K562 (cell line): ENCODE measurements around the gene C20orf173. TPM values are rescaled to one million over a fixed set of nuclear protein-coding genes. Genes with fewer than 3 reads are reported as not detected.

Experiments used
- ATAC-seq: fragments of 200-7000 bp; cut with Tn5 transposase; 3 replicates; pipeline ENCODE4 v1.9.1; 2020; ENCODE audit warnings: moderate library complexity
- BruUV-seq: library from RNA; stranded (reverse); fragments of 400-500 nt; replicated peaks from 2 replicates; lab custom pipeline; 2021; lab: Mats Ljungman, UMichigan
- CTCF ChIA-PET: fragments of 300-600 bp; formaldehyde crosslinking; extraction: SDS; loops from one replicate; lab custom pipeline; 2021; ENCODE audit warnings: low intra/inter-chr PET ratio; lab: Yijun Ruan, JAX
- POLR2A ChIA-PET: fragments of 300-600, 350-650 bp; sonication (Branson Sonifier 250); formaldehyde crosslinking; extraction: SDS; loops from one replicate; lab custom pipeline; 2021; ENCODE audit warnings: antibody characterized with exemption, inconsistent platforms; lab: Yijun Ruan, JAX
- DNase-seq, 4 experiments: peaks; one replicate each; pipeline versions ENCODE4 v3.0.0 to v3.0.0-alpha.2; 2011 to 2018; ENCODE audit warnings: low spot score in 3 of 4, mixed read lengths in 3 of 4; ENCODE audit errors: extremely low read depth in 1 of 4
- FAIRE-seq: peaks from 2 replicates; lab custom pipeline; 2011; peaks lifted over from hg19 to GRCh38; lab: Jason Lieb, UNC
- H2AFZ ChIP-seq: 2 replicates; pipeline ENCODE4 v1.6.0; 2011; ENCODE audit warnings: low read depth, low read length, control low read depth, inconsistent platforms
- H3K27ac ChIP-seq: fragments of 200-600 bp; 3 replicates; pipeline ENCODE4 v1.8.0; 2011; ENCODE audit warnings: low read depth, mild to moderate bottlenecking, control low read depth, inconsistent platforms, low read length, moderate library complexity, mixed read lengths; ENCODE audit errors: extremely low read depth
- H3K27me3 ChIP-seq, 2 experiments: fragments of 300-600 bp in 1 of 2; 2 replicates in 1 of 2; 3 replicates in 1 of 2; pipeline versions ENCODE4 v1.6.0 to v1.8.0; 2011; ENCODE audit warnings: inconsistent platforms in 2 of 2, low read length in 2 of 2, mild to moderate bottlenecking in 1 of 2, mixed read lengths in 1 of 2, moderate library complexity in 1 of 2; ENCODE audit not compliant: control insufficient read depth in 2 of 2, insufficient read depth in 2 of 2
- H3K36me3 ChIP-seq: fragments of 300-600 bp; 3 replicates; pipeline ENCODE4 v1.8.0; 2011; ENCODE audit warnings: mild to moderate bottlenecking, low read length, inconsistent platforms; ENCODE audit not compliant: control insufficient read depth, insufficient read depth
- H3K4me1 ChIP-seq, 2 experiments: fragments of 200-600 bp in 1 of 2; replicated peaks in 1 of 2; 2 replicates in 1 of 2; 3 replicates in 1 of 2; pipeline versions ENCODE4 v1.5.1 to v1.8.0; 2011; ENCODE audit warnings: inconsistent platforms in 2 of 2, low read length in 2 of 2, mild to moderate bottlenecking in 1 of 2, mixed read lengths in 1 of 2, moderate library complexity in 1 of 2; ENCODE audit not compliant: control insufficient read depth in 2 of 2, insufficient read depth in 2 of 2
- H3K4me2 ChIP-seq: 2 replicates; pipeline ENCODE4 v1.6.1; 2011; ENCODE audit warnings: low read length, control low read depth, inconsistent platforms, mixed read lengths; ENCODE audit not compliant: insufficient read depth
- H3K4me3 ChIP-seq: fragments of 200-600 bp; sonication (generic), shearing (Covaris generic); 2 replicates; pipeline ENCODE4 v1.5.1; 2016; ENCODE audit warnings: control low read depth, inconsistent platforms
- H3K79me2 ChIP-seq: fragments of 200-600 bp; 3 replicates; pipeline ENCODE4 v1.8.0; 2011; ENCODE audit warnings: low read length, inconsistent platforms; ENCODE audit not compliant: control insufficient read depth, insufficient read depth
- H3K9ac ChIP-seq, 2 experiments: 2 replicates each; pipeline versions ENCODE4 v1.6.0 to v1.6.1; 2011; ENCODE audit warnings: low read depth in 2 of 2, low read length in 2 of 2, control low read depth in 1 of 2, inconsistent platforms in 1 of 2, mild to moderate bottlenecking in 1 of 2, mixed read lengths in 1 of 2; ENCODE audit not compliant: insufficient read depth in 1 of 2
- H3K9me1 ChIP-seq: one replicate; pipeline ENCODE4 v1.6.0; 2011; ENCODE audit warnings: inconsistent platforms, mild to moderate bottlenecking, low read length, moderate library complexity; ENCODE audit not compliant: control insufficient read depth, insufficient read depth
- H3K9me3 ChIP-seq: replicated peaks from 2 replicates; pipeline ENCODE4 v1.5.1; 2011; ENCODE audit warnings: low read depth, low read length, inconsistent platforms; ENCODE audit not compliant: control insufficient read depth, insufficient read depth
- H4K20me1 ChIP-seq: replicated peaks from 2 replicates; pipeline ENCODE4 v1.6.1; 2011; ENCODE audit warnings: low read length, inconsistent platforms, mixed read lengths; ENCODE audit not compliant: control insufficient read depth, insufficient read depth
- AFF1 ChIP-seq, 2 experiments: fragments of 450-650 bp; IDR thresholded peaks; 2 replicates each; pipeline ENCODE4 v1.6.1; 2018; ENCODE audit warnings: mild to moderate bottlenecking in 2 of 2, low read depth in 1 of 2; ENCODE audit not compliant: partially characterized antibody in 2 of 2
- CBX1 ChIP-seq: sonication (generic); IDR thresholded peaks from 2 replicates; pipeline ENCODE4 v1.6.1; 2016; ENCODE audit warnings: antibody characterized with exemption, low read depth, mild to moderate bottlenecking
- CTBP1 ChIP-seq: fragments of 450-650 bp; IDR thresholded peaks from 2 replicates; pipeline ENCODE4 v1.6.1; 2016; ENCODE audit warnings: borderline replicate concordance
- CTCF ChIP-seq, 3 experiments: IDR thresholded peaks in 2 of 3; conservative IDR thresholded peaks in 1 of 3; 2 replicates each; pipeline ENCODE4 v1.5.1; 2011 to 2012; ENCODE audit warnings: low read length in 3 of 3, mild to moderate bottlenecking in 3 of 3, control low read depth in 2 of 3, improper control_type of control experiment in 1 of 3, inconsistent platforms in 1 of 3, low read depth in 1 of 3, mixed read lengths in 1 of 3, moderate library complexity in 1 of 3; ENCODE audit not compliant: insufficient read depth in 2 of 3
- HDAC3 ChIP-seq: fragments of 450-650 bp; IDR thresholded peaks from 2 replicates; pipeline ENCODE4 v1.6.1; 2018; ENCODE audit warnings: borderline replicate concordance, mild to moderate bottlenecking, moderate library complexity; ENCODE audit not compliant: partially characterized antibody
- KDM5B ChIP-seq: fragments of 200-600 bp; sonication (generic); IDR thresholded peaks from 2 replicates; pipeline ENCODE4 v1.6.1; 2012; ENCODE audit warnings: low read depth, mild to moderate bottlenecking, moderate library complexity, low read length, control low read depth, inconsistent platforms; ENCODE audit not compliant: insufficient replicate concordance
- MTA1 ChIP-seq: fragments of 450-650 bp; IDR thresholded peaks from 2 replicates; pipeline ENCODE4 v1.6.1; 2017; ENCODE audit warnings: borderline replicate concordance
- NCOA6 ChIP-seq: fragments of 450-650 bp; IDR thresholded peaks from 2 replicates; pipeline ENCODE4 v1.6.1; 2017; ENCODE audit warnings: mild to moderate bottlenecking
- NFE2 ChIP-seq: IDR thresholded peaks from 2 replicates; pipeline ENCODE4 v1.6.1; 2014; ENCODE audit warnings: antibody characterized with exemption, low read depth
- PCBP1 ChIP-seq: fragments of 200-400 bp; formaldehyde crosslinking; IDR thresholded peaks from 2 replicates; pipeline ENCODE4 v1.6.1; 2018; ENCODE audit warnings: mild to moderate bottlenecking, low read depth, low read length; ENCODE audit not compliant: poor library complexity, severe bottlenecking
- PPARD ChIP-seq: fragments of 250-450 bp; sonication (Bioruptor Pico); IDR thresholded peaks from 2 replicates; pipeline ENCODE4 v1.8.0; 2022; ENCODE audit warnings: inconsistent platforms, mild to moderate bottlenecking, moderate library complexity
- RAD21 ChIP-seq, 2 experiments: fragments of 250-450 bp in 1 of 2; fragments of 450-650 bp in 1 of 2; sonication (Bioruptor Pico) in 1 of 2; formaldehyde crosslinking in 1 of 2; IDR thresholded peaks in 1 of 2; conservative IDR thresholded peaks in 1 of 2; 2 replicates each; pipeline versions ENCODE4 v1.4.0 to v1.8.0; 2020 to 2022; ENCODE audit warnings: mild to moderate bottlenecking in 2 of 2, moderate library complexity in 1 of 2
- ZFPM2 ChIP-seq: fragments of 250-450 bp; sonication (Bioruptor Pico); IDR thresholded peaks from 2 replicates; pipeline ENCODE4 v1.5.1; 2022; ENCODE audit warnings: mild to moderate bottlenecking
- ZNF121 ChIP-seq: sonication (generic); formaldehyde crosslinking; conservative IDR thresholded peaks from 2 replicates; pipeline ENCODE4 v1.8.0; 2022; ENCODE audit warnings: missing genetic modification reagents
- ZNF224 ChIP-seq: sonication (generic); formaldehyde crosslinking; IDR thresholded peaks from 2 replicates; pipeline ENCODE4 v1.8.0; 2022; ENCODE audit warnings: mild to moderate bottlenecking, missing genetic modification reagents
- ZNF699 ChIP-seq: fragments of 250-450 bp; sonication (Bioruptor Pico); IDR thresholded peaks from 2 replicates; pipeline ENCODE4 v1.8.0; 2021; ENCODE audit warnings: mild to moderate bottlenecking, moderate library complexity; ENCODE audit not compliant: insufficient replicate concordance
- WGBS: fragments of 100-300 bp; shearing (Covaris generic); methylation state at CpG from one replicate; pipeline ENCODE4 v1.1.6; 2016; ENCODE audit warnings: low coverage, mixed read lengths; ENCODE audit not compliant: insufficient coverage; ENCODE audit errors: missing lambda C conversion rate; 5-methylcytosine and 5-hydroxymethylcytosine counted together
- in situ Hi-C: fragments of 300-500 bp; cut with MboI; formaldehyde crosslinking; loops from 4 replicates; pipeline ENCODE4 v1.15.0; 2018; ENCODE audit warnings: inconsistent platforms, mixed read lengths
- intact Hi-C: fragments of 100-400 bp; cut with micrococcal nuclease; formaldehyde crosslinking; loops from 2 replicates; pipeline ENCODE4 v1.14.2; 2022
- polyA plus RNA-seq, 8 experiments: library from polyadenylated mRNA; depleted of rRNA in 4 of 8; stranded (reverse) in 5 of 8; unstranded in 3 of 8; fragments of >200 nt; fragmentation: Nextera tagmentation in 2 of 8; fragmentation: Illumina TruSeq in 1 of 8; extraction: Ambion mirVana in 2 of 8; extraction: Trizol in 1 of 8; gene quantifications; 2 replicates each; pipeline versions ENCODE4 v1.2.1 to v1.2.3, GENCODE V29; 2011 to 2014; ENCODE audit warnings: inconsistent platforms in 1 of 8, missing spikeins in 1 of 8
- total RNA-seq, 7 experiments: library from RNA; depleted of rRNA in 6 of 7; stranded (reverse); fragments of >200 nt in 6 of 7; fragmentation: Illumina TruSeq in 2 of 7; extraction: Trizol in 2 of 7; gene quantifications; 2 replicates each; pipeline versions ENCODE4 v1.2.1 to v1.2.3, GENCODE V29; 2011 to 2021; ENCODE audit warnings: low replicate concordance in 1 of 7

C20orf173 gene
- total and polyA plus RNA-seq, 9 of the 15 experiments (the other 6 are each of a cell fraction or from before 2014, with no cell fraction given), result not detected

GRCh38 chr20:35561671-35562070 is 32.2 kb upstream of the C20orf173 start (continued):
- TF ChIP-seq MTA1 (no peak), ZNF121 (no peak), HDAC3 (no peak), PPARD (CRISPR knock-in tag) (no peak)
- TF ChIP-seq, all 486 proteins: peak for 0

- Histone ChIP-seq H3K4me2 (no peak overlapping the region), H3K9ac (no peak overlapping the region), H3K27me3 (peaks cover 2 to 14% of the 10 kb centered on the region in 2 experiments; a peak in 4 of 5 replicates), H3K9me1 (no peaks in the 10 kb centered on the region), H2AFZ (no peak overlapping the region), H3K36me3 (peaks cover 15% of the 10 kb centered on the region; the same call in 1 of the 3 replicates), H3K27ac (no peak overlapping the region), H3K79me2 (no peaks in the 10 kb centered on the region), H4K20me1 (peaks cover 3% of the 10 kb centered on the region), H3K4me3 (no peak overlapping the region), H3K4me1 (peaks cover 0 to 14% of the 10 kb centered on the region in 2 experiments; a peak in 2 of 5 replicates), H3K9me3 (no peaks in the 10 kb centered on the region)
- in situ Hi-C loops, result no loop called here
- CTCF ChIA-PET, result no interaction called here
- intact Hi-C loops, result no loop called here
- WGBS, result 13% methylated on average over 6 of the region's 7 CpGs
- no TSS peak for BruUV-seq
- POLR2A ChIA-PET, result interaction anchor here (0.8 to 2.1 kb wide), 4 partner anchors 8 to 736 kb away, joined by 3 to 9 read pairs (median 3); partner anchors contain the start of gene NCOA6
- DNase-seq (peak in 3 of 4 experiments; percentile 28 to 37 (median 34)), FAIRE-seq (no peak), ATAC-seq (peak; percentile 78)
- no peak for TF ChIP-seq ZNF224 (CRISPR knock-in tag)
- TF ChIP-seq AFF1 (IDR thresholded peaks at IDR 0.05; ENCODE audit: low read depth in 1 of 2, partially characterized antibody in 2 of 2), result no peak
- no peak for TF ChIP-seq ZNF699
- TF ChIP-seq NFE2, result no peak
- TF ChIP-seq CBX1, result no peak
- no peak for TF ChIP-seq NCOA6
- peak; percentile 42 to 56 (median 55) for TF ChIP-seq CTCF (IDR thresholded peaks at IDR 0.05 in 2 of 3, conservative IDR thresholded peaks at IDR 0.05 in 1 of 3; ENCODE audit: insufficient read depth in 2 of 3, low read depth in 1 of 3, low read length in 3 of 3)
- TF ChIP-seq RAD21 (CRISPR knock-in tag; conservative IDR thresholded peaks at IDR 0.05 in 1 of 2, IDR thresholded peaks at IDR 0.05 in 1 of 2), result peak in 1 of 2 experiments; percentile 59; a peak in 2 of 4 replicates
- TF ChIP-seq KDM5B, result no peak
- TF ChIP-seq CTBP1, result 0 out of 2 replicates have a peak, but pooled peaks have one; percentile 13
- TF ChIP-seq ZFPM2 (CRISPR knock-in tag), result no peak
- TF ChIP-seq PCBP1, result no peak
Observed at GRCh38 chr20:35561268-35561667, 31.8 kb upstream of the C20orf173 start.
